SK-N-SH (cell line): ENCODE data around the gene ZNF714. TPM values are rescaled to one million over a fixed set of nuclear protein-coding genes. Genes with fewer than 3 reads are reported as not detected.

ENCODE experiments used
- CTCF ChIA-PET: fragments of 300-600, 350-600 bp; formaldehyde crosslinking; extraction: SDS; loops from one replicate; lab custom pipeline; 2021; lab: Yijun Ruan, JAX
- POLR2A ChIA-PET: fragments of 350-600 bp; sonication (Branson Sonifier 250); formaldehyde crosslinking; extraction: SDS; loops from one replicate; lab custom pipeline; 2020; ENCODE audit warnings: antibody characterized with exemption, inconsistent platforms; lab: Yijun Ruan, JAX
- DNase-seq: peaks from one replicate; pipeline ENCODE4 v3.0.0; 2012
- H2AFZ ChIP-seq: fragments of 200-600 bp; sonication (generic); 2 replicates; pipeline ENCODE4 v1.8.1; 2016; ENCODE audit warnings: antibody characterized with exemption, mild to moderate bottlenecking, low read depth
- H3F3A ChIP-seq: fragments of 200-600 bp; sonication (generic); replicated peaks from 2 replicates; pipeline ENCODE3; 2016; ENCODE audit warnings: antibody characterized with exemption, mild to moderate bottlenecking; ENCODE audit not compliant: insufficient read depth
- H3K27ac ChIP-seq, 2 experiments: fragments of 200-500 bp in 1 of 2; fragments of 200-600 bp in 1 of 2; sonication (Bioruptor generic) in 1 of 2; sonication (generic), shearing (Covaris generic) in 1 of 2; 2 replicates each; pipeline versions ENCODE4 v1.5.1 to v1.6.1; 2014 to 2016; ENCODE audit warnings: low read depth in 2 of 2, inconsistent platforms in 1 of 2, low read length in 1 of 2, mild to moderate bottlenecking in 1 of 2, mixed read lengths in 1 of 2
- H3K27me3 ChIP-seq: fragments of 200-600 bp; sonication (generic), shearing (Covaris generic); 2 replicates; pipeline ENCODE4 v1.6.1; 2016; ENCODE audit warnings: mixed run types; ENCODE audit not compliant: insufficient read depth
- H3K36me3 ChIP-seq, 2 experiments: fragments of 200-500 bp in 1 of 2; fragments of 200-600 bp in 1 of 2; sonication (Bioruptor generic) in 1 of 2; sonication (generic) in 1 of 2; replicated peaks in 1 of 2; 2 replicates each; pipeline versions ENCODE3 to v1.5.1; 2014 to 2016; ENCODE audit warnings: low read length in 1 of 2, mild to moderate bottlenecking in 1 of 2; ENCODE audit not compliant: insufficient read depth in 2 of 2, control insufficient read depth in 1 of 2
- H3K4me1 ChIP-seq, 2 experiments: fragments of 200-500 bp in 1 of 2; fragments of 200-600 bp in 1 of 2; sonication (Bioruptor generic) in 1 of 2; sonication (generic), shearing (Covaris generic) in 1 of 2; 2 replicates each; pipeline versions ENCODE4 v1.5.1 to v1.6.1; 2014 to 2016; ENCODE audit warnings: low read depth in 1 of 2, low read length in 1 of 2, mixed run types in 1 of 2; ENCODE audit not compliant: insufficient read depth in 2 of 2, control insufficient read depth in 1 of 2
- H3K4me2 ChIP-seq: fragments of 200-600 bp; sonication (generic), shearing (Covaris generic); 2 replicates; pipeline ENCODE4 v1.6.1; 2017; ENCODE audit warnings: mixed run types
- H3K4me3 ChIP-seq, 2 experiments: fragments of 200-500 bp in 1 of 2; fragments of 200-600 bp in 1 of 2; sonication (Bioruptor generic) in 1 of 2; sonication (generic), shearing (Covaris generic) in 1 of 2; 2 replicates each; pipeline versions ENCODE4 v1.5.1 to v1.8.1; 2014 to 2016; ENCODE audit warnings: low read depth in 2 of 2, inconsistent platforms in 1 of 2, low read length in 1 of 2, mild to moderate bottlenecking in 1 of 2, mixed read lengths in 1 of 2, moderate library complexity in 1 of 2
- H3K79me2 ChIP-seq: fragments of 200-600 bp; sonication (generic); 2 replicates; pipeline ENCODE4 v1.8.1; 2017; ENCODE audit warnings: mild to moderate bottlenecking; ENCODE audit not compliant: insufficient read depth
- H3K9ac ChIP-seq: fragments of 200-600 bp; sonication (generic); 2 replicates; pipeline ENCODE4 v1.6.1; 2017; ENCODE audit warnings: mixed run types
- H3K9me2 ChIP-seq: fragments of 200-600 bp; sonication (generic); 2 replicates; pipeline ENCODE4 v1.6.1; 2017; ENCODE audit warnings: mixed run types
- H3K9me3 ChIP-seq: fragments of 200-600 bp; sonication (generic); 2 replicates; pipeline ENCODE4 v1.6.1; 2017; ENCODE audit warnings: mixed run types, mild to moderate bottlenecking, moderate library complexity
- H4K20me1 ChIP-seq: fragments of 200-600 bp; sonication (generic); 2 replicates; pipeline ENCODE4 v1.6.1; 2017; ENCODE audit warnings: mild to moderate bottlenecking, mixed run types; ENCODE audit not compliant: insufficient read depth
- CHD2 ChIP-seq: fragments of 150-350 bp; IDR thresholded peaks from 2 replicates; pipeline ENCODE4 v1.6.1; 2018; ENCODE audit warnings: low read length; ENCODE audit not compliant: partially characterized antibody
- CTCF ChIP-seq: fragments of 200-600 bp; sonication (generic); IDR thresholded peaks from 2 replicates; pipeline ENCODE4 v1.6.1; 2017; ENCODE audit warnings: antibody characterized with exemption, mild to moderate bottlenecking, moderate library complexity
- EP300 ChIP-seq, 2 experiments: IDR thresholded peaks; 2 replicates each; pipeline versions ENCODE4 v1.4.0 to v1.6.1; 2012; ENCODE audit warnings: borderline replicate concordance in 1 of 2, low read depth in 1 of 2, low read length in 1 of 2
- FOXJ3 ChIP-seq: sonication (generic); formaldehyde crosslinking; IDR thresholded peaks from 2 replicates; pipeline ENCODE4 v1.5.1; 2020; ENCODE audit warnings: mild to moderate bottlenecking, missing genetic modification reagents
- GATA2 ChIP-seq: sonication (generic); formaldehyde crosslinking; IDR thresholded peaks from 2 replicates; pipeline ENCODE4 v1.5.0; 2020; ENCODE audit warnings: mild to moderate bottlenecking, missing genetic modification reagents
- MEF2A ChIP-seq: IDR thresholded peaks from 2 replicates; pipeline ENCODE4 v1.4.0; 2012; ENCODE audit warnings: low read depth, borderline replicate concordance
- MXI1 ChIP-seq: IDR thresholded peaks from 2 replicates; pipeline ENCODE4 v1.6.1; 2012; ENCODE audit warnings: mild to moderate bottlenecking, low read depth, low read length, improper control_type of control experiment
- NFIC ChIP-seq: IDR thresholded peaks from 2 replicates; pipeline ENCODE4 v1.4.0; 2012; ENCODE audit warnings: borderline replicate concordance
- PBX3 ChIP-seq: IDR thresholded peaks from 2 replicates; pipeline ENCODE4; 2012
- RAD21 ChIP-seq: IDR thresholded peaks from 2 replicates; pipeline ENCODE4 v1.6.1; 2012; ENCODE audit warnings: mild to moderate bottlenecking, low read length
- RCOR1 ChIP-seq: fragments of 150-350 bp; IDR thresholded peaks from 2 replicates; pipeline ENCODE4 v1.6.1; 2017; ENCODE audit warnings: antibody characterized with exemption, low read length
- RFX5 ChIP-seq: IDR thresholded peaks from 2 replicates; pipeline ENCODE4 v1.6.1; 2012; ENCODE audit warnings: mild to moderate bottlenecking, improper control_type of control experiment, low read length
- RXRA ChIP-seq: IDR thresholded peaks from 2 replicates; pipeline ENCODE4 v1.4.0; 2012; ENCODE audit warnings: low read depth, mild to moderate bottlenecking, borderline replicate concordance
- SIN3A ChIP-seq: IDR thresholded peaks from 2 replicates; pipeline ENCODE4 v1.6.1; 2012; ENCODE audit warnings: low read depth, mild to moderate bottlenecking, low read length, moderate library complexity, borderline replicate concordance
- TAF1 ChIP-seq: IDR thresholded peaks from 2 replicates; pipeline ENCODE4 v1.6.1; 2012; ENCODE audit warnings: low read depth, mild to moderate bottlenecking, low read length, moderate library complexity, borderline replicate concordance
- TCF12 ChIP-seq: IDR thresholded peaks from 2 replicates; pipeline ENCODE4 v1.4.0; 2012
- TEAD4 ChIP-seq: IDR thresholded peaks from 2 replicates; pipeline ENCODE4 v1.4.0; 2012; ENCODE audit warnings: mild to moderate bottlenecking, borderline replicate concordance; ENCODE audit not compliant: insufficient read depth
- YY1 ChIP-seq: IDR thresholded peaks from 2 replicates; pipeline ENCODE4 v1.4.0; 2012; ENCODE audit warnings: low read depth, mild to moderate bottlenecking
- WGBS: methylation state at CpG from one replicate; pipeline ENCODE4 v1.1.6; 2017; ENCODE audit warnings: low lambda C conversion rate; 5-methylcytosine and 5-hydroxymethylcytosine counted together
- polyA plus RNA-seq, 3 experiments: library from polyadenylated mRNA; depleted of rRNA; stranded (reverse); fragments of >200 nt; gene quantifications; 2 replicates each; pipeline ENCODE4 v1.2.3, GENCODE V29; 2012
- TF ChIP-seq, protein P1 (sequence below): fragments of 150-350 bp; IDR thresholded peaks from 2 replicates; pipeline ENCODE4 v1.6.1; 2016; ENCODE audit warnings: mild to moderate bottlenecking, low read depth, low read length
- TF ChIP-seq, protein P2 (sequence below): IDR thresholded peaks from 2 replicates; pipeline ENCODE4 v1.6.1; 2012; ENCODE audit warnings: mild to moderate bottlenecking, low read depth, low read length, moderate library complexity

ZNF714 gene
- polyA plus RNA-seq, 1 of the 3 experiments (the other 2 are of a cell fraction), result 5.4 TPM

GRCh38 chr19:21094347-21095025 lies 12.5 kb downstream of the ZNF714 start:
- Histone ChIP-seq H3K4me3 (no peak overlapping the region), H3K4me1 (peaks cover 0 to under 1% of the 10 kb centered on the region in 2 experiments; a peak in 1 of 4 replicates), H3K27ac (no peak overlapping the region), H3K9me2 (no peaks in the 10 kb centered on the region), H3K27me3 (no peaks in the 10 kb centered on the region), H3F3A (no peaks in the 10 kb centered on the region), H2AFZ (no peak overlapping the region), H3K36me3 (peaks cover 2 to 22% of the 10 kb centered on the region in 2 experiments), H4K20me1 (no peaks in the 10 kb centered on the region), H3K9me3 (no peaks in the 10 kb centered on the region), H3K79me2 (peaks cover 54% of the 10 kb centered on the region), H3K9ac (no peak overlapping the region), H3K4me2 (no peak overlapping the region)
- CTCF ChIA-PET, result no interaction called here
- TF ChIP-seq PBX3, result no peak
- TF ChIP-seq CTCF, result no peak
- TF ChIP-seq NFIC, result no peak
- TF ChIP-seq, protein P1, sequence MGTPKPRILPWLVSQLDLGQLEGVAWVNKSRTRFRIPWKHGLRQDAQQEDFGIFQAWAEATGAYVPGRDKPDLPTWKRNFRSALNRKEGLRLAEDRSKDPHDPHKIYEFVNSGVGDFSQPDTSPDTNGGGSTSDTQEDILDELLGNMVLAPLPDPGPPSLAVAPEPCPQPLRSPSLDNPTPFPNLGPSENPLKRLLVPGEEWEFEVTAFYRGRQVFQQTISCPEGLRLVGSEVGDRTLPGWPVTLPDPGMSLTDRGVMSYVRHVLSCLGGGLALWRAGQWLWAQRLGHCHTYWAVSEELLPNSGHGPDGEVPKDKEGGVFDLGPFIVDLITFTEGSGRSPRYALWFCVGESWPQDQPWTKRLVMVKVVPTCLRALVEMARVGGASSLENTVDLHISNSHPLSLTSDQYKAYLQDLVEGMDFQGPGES, result no peak
- TF ChIP-seq RAD21, result no peak
- no peak for TF ChIP-seq FOXJ3
- no peak for TF ChIP-seq CHD2
- no peak for TF ChIP-seq MXI1
- TF ChIP-seq SIN3A, result no peak
- TF ChIP-seq RXRA, result no peak
- TF ChIP-seq TAF1, result no peak
- TF ChIP-seq YY1, result no peak
- DNase-seq, result no peak
- WGBS, result 92% methylated on average over 1 of the region's 1 CpG
- POLR2A ChIA-PET, result interaction anchor here (0.6 kb wide), 1 partner anchor 13 kb away, joined by 3 read pairs; the partner anchor contains the start of gene ZNF714

- H3F3A ChIP-seq, result peaks cover 6% of the 10 kb centered on the region
- H4K20me1 ChIP-seq, result no peaks in the 10 kb centered on the region
- no peak overlapping the region for H2AFZ ChIP-seq
- no peak overlapping the region for H3K27ac ChIP-seq
- ChIA-PET POLR2A (no interaction called here), CTCF (no interaction called here)
- peaks cover 47% of the 10 kb centered on the region for H3K79me2 ChIP-seq
- no peaks in the 10 kb centered on the region for H3K27me3 ChIP-seq
- no peak overlapping the region for H3K4me2 ChIP-seq
- peaks cover 0 to 4% of the 10 kb centered on the region in 2 experiments; a peak in 1 of 4 replicates for H3K4me1 ChIP-seq
- H3K36me3 ChIP-seq, result peaks cover 2 to 34% of the 10 kb centered on the region in 2 experiments
- no peaks in the 10 kb centered on the region for H3K9me2 ChIP-seq
- DNase-seq, result no peak
- H3K9me3 ChIP-seq, result no peaks in the 10 kb centered on the region
- WGBS, result 93% methylated on average over 2 of the region's 2 CpGs
- no peak overlapping the region for H3K9ac ChIP-seq
- H3K4me3 ChIP-seq, result no peak overlapping the region
- TF ChIP-seq TEAD4 (no peak), EP300 (IDR thresholded peaks at IDR 0.05; ENCODE audit: borderline replicate concordance in 1 of 2, low read depth in 1 of 2, low read length in 1 of 2) (no peak), TCF12 (no peak), GATA2 (no peak), RAD21 (no peak), RCOR1 (no peak), RFX5 (no peak), RXRA (no peak), MEF2A (no peak)
- TF ChIP-seq, protein P2, sequence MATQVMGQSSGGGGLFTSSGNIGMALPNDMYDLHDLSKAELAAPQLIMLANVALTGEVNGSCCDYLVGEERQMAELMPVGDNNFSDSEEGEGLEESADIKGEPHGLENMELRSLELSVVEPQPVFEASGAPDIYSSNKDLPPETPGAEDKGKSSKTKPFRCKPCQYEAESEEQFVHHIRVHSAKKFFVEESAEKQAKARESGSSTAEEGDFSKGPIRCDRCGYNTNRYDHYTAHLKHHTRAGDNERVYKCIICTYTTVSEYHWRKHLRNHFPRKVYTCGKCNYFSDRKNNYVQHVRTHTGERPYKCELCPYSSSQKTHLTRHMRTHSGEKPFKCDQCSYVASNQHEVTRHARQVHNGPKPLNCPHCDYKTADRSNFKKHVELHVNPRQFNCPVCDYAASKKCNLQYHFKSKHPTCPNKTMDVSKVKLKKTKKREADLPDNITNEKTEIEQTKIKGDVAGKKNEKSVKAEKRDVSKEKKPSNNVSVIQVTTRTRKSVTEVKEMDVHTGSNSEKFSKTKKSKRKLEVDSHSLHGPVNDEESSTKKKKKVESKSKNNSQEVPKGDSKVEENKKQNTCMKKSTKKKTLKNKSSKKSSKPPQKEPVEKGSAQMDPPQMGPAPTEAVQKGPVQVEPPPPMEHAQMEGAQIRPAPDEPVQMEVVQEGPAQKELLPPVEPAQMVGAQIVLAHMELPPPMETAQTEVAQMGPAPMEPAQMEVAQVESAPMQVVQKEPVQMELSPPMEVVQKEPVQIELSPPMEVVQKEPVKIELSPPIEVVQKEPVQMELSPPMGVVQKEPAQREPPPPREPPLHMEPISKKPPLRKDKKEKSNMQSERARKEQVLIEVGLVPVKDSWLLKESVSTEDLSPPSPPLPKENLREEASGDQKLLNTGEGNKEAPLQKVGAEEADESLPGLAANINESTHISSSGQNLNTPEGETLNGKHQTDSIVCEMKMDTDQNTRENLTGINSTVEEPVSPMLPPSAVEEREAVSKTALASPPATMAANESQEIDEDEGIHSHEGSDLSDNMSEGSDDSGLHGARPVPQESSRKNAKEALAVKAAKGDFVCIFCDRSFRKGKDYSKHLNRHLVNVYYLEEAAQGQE, result no peak
Measured at GRCh38 chr19:21098291-21098690, 16.3 kb downstream of the ZNF714 start.
